ENCODE data around the gene FXYD3.

The FXYD3 gene

DNA sequence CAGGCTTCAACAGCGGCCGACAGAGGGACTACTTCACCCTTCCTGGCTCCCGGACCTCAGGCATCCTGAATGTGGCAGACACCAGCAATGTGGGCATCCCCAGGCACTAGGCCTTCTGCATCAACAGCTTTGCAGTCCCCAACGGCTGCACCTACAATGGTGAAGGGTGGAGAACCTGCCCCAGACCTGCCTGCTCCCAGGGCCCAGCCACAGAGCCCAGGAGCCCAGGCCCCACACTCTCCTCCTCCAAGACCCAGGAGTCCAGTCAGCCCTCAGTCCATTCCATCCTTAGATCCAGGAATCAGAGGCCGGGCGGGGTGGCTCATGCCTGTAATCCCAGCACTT is 39.6 kb upstream of the FXYD3 start:
- Histone ChIP-seq H3K36me3 (no peaks in the 10 kb centered on the region), H3K4me1 (no peaks in the 10 kb centered on the region), H3K4me3 (no peak overlapping the region), H3K27me3 (peaks cover 0 to 16% of the 10 kb centered on the region in 2 donors), H3K27ac (no peak overlapping the region), H3K9me3 (no peaks in the 10 kb centered on the region)
- intact Hi-C loops (cut with DNase I; ENCODE audit: low total_unique reads) = no loop called here
- no peak for DNase-seq
- TF ChIP-seq CTCF (IDR thresholded peaks at IDR 0.05) = no peak

GRCh38 chr19:35076657-35077056 is 39.0 kb upstream of the FXYD3 start:
- Histone ChIP-seq H3K4me1 (no peaks in the 10 kb centered on the region), H3K36me3 (no peaks in the 10 kb centered on the region), H3K4me3 (no peak overlapping the region), H3K27me3 (peaks cover 0 to 16% of the 10 kb centered on the region in 2 donors), H3K9me3 (no peaks in the 10 kb centered on the region), H3K27ac (no peak overlapping the region)
- no peak for TF ChIP-seq CTCF (IDR thresholded peaks at IDR 0.05)
- DNase-seq = no peak
- intact Hi-C loops (cut with DNase I; ENCODE audit: low total_unique reads) = no loop called here

DNA sequence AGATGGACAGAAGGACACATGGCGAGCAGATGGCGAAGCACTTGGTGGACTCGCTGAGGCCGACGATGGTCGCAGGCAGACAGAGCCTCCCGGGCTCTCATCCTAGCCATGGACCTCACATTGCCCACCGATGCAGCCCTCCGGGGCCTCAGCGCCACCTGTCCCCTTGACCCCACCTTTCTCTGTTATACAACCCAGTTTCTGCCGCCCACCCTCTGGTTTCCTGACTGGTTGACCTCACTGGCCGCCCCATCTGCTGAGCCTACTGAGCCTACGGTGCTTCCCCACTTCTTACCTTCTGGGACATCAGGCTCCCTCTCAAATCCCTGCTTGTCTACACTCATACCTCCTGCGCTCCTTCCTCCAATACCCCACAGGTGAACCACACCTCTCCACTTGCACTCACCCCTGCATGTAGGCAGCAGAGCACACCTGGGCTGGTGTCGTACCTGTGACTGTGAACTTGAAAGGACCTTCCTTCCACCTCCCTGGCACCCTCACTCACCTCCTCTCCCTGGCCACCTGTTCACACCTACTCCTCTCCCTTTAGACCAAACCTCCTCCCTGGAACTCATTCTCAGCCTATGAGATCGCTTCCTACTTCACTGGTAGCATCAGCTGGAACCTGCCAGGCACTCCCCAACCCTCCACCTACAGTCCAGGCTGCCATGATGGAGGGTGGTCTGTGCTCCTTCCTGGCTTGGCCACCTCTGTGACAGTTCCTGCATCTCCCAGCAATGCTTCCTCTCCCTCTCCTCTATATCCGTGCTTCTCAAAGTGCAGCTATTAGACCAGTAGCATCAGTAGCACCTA is 38.0 kb upstream of the FXYD3 start:
- DNase-seq = no peak
- Histone ChIP-seq H3K36me3 (no peaks in the 10 kb centered on the region), H3K4me1 (no peaks in the 10 kb centered on the region), H3K27me3 (peaks cover 0 to 17% of the 10 kb centered on the region in 2 donors), H3K27ac (no peak overlapping the region), H3K4me3 (no peak overlapping the region), H3K9me3 (no peaks in the 10 kb centered on the region)
- intact Hi-C loops (cut with DNase I; ENCODE audit: low total_unique reads) = no loop called here
- TF ChIP-seq CTCF (IDR thresholded peaks at IDR 0.05) = no peak

- Histone ChIP-seq H3K36me3 (no peaks in the 10 kb centered on the region), H3K4me3 (no peak overlapping the region), H3K9me3 (no peaks in the 10 kb centered on the region), H3K27me3 (peaks cover 0 to 26% of the 10 kb centered on the region in 2 donors), H3K4me1 (no peaks in the 10 kb centered on the region), H3K27ac (no peak overlapping the region)
- no peak for DNase-seq
- intact Hi-C loops (cut with DNase I; ENCODE audit: low total_unique reads) = no loop called here
- TF ChIP-seq CTCF (IDR thresholded peaks at IDR 0.05) = no peak
Measured at GRCh38 chr19:35079826-35080225, 35.8 kb upstream of the FXYD3 start.

DNA sequence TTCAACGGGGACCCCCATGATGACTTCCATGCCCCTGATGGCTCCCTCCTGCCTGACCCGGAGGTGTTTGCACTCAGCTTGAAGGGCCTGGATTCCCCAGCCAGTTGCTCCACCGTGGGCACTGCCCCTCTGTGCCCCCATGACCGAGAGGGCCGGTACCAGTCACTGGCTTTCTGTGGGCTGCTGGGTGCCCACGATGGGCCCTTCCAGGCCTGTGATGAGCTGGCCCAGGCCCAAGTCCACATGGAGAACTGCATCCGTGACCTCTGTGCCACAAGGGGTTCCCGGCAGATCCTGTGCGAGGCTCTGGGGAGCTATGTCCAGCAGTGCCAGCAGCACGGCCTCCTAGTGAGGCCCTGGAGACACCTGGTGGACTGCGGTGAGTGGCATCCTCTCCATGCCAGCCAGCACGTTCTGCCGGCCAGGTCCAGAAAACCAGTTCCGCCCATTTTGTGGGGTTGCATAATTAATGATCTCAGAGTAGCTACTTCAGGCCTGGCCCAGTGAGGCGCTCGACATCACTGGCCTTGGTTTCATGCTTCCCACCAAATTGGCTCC is 34.9 kb upstream of the FXYD3 start:
- Histone ChIP-seq H3K4me1 (no peaks in the 10 kb centered on the region), H3K27me3 (peaks cover 0 to 24% of the 10 kb centered on the region in 2 donors), H3K36me3 (no peaks in the 10 kb centered on the region), H3K9me3 (no peaks in the 10 kb centered on the region), H3K4me3 (no peak overlapping the region), H3K27ac (no peak overlapping the region)
- intact Hi-C loops (cut with DNase I; ENCODE audit: low total_unique reads) = no loop called here
- DNase-seq = no peak
- no peak for TF ChIP-seq CTCF (IDR thresholded peaks at IDR 0.05)

Data from tibial artery (tissue), 4 donors.